Kidney capillary endothelial cell (primary cell): ENCODE measurements around the gene TRMO.
"Not testable (repeated sequence)": the region's sequence is repeated elsewhere in the genome, so short reads cannot be mapped to it uniquely, and the experiment has no call there.

Source experiments
- DNase-seq: peaks from one replicate; pipeline ENCODE4 v3.0.0-alpha.2; 2018; ENCODE audit warnings: low spot score

Gene TRMO

GRCh38 chr9:97921959-97922724 lies at the start of gene TRMO:
TRMO (minus strand) TSS chr9:97922500; CDS start chr9:97922493, 7 bp downstream.
- peak; percentile 98 for DNase-seq

- DNase-seq: no peak
These were observed 47.9 kb upstream of the TRMO start for GRCh38 chr9:97970165-97970564.

GRCh38 chr9:97969014-97969413 lies 46.7 kb upstream of the TRMO start:
- DNase-seq: no peak

GRCh38 chr9:97966493-97966892 lies 44.2 kb upstream of the TRMO start:
- DNase-seq: no peak

GRCh38 chr9:97964901-97965300 lies 42.6 kb upstream of the TRMO start:
- DNase-seq: no peak

- DNase-seq: no peak
These were observed 40.9 kb upstream of the TRMO start for GRCh38 chr9:97963232-97963631.

- no peak for DNase-seq
These were observed 40.3 kb upstream of the TRMO start for GRCh38 chr9:97962575-97962974.

GRCh38 chr9:97962136-97962535 lies 39.8 kb upstream of the TRMO start:
- no peak for DNase-seq

GRCh38 chr9:97961361-97961760 lies 39.1 kb upstream of the TRMO start:
- DNase-seq: no peak

- DNase-seq: not testable (repeated sequence)
These were observed 38.5 kb upstream of the TRMO start for GRCh38 chr9:97960678-97961328.

GRCh38 chr9:97959585-97959984 lies 37.3 kb upstream of the TRMO start:
- DNase-seq: no peak

GRCh38 chr9:97958812-97959511 lies 36.7 kb upstream of the TRMO start:
- DNase-seq: no peak

- no peak for DNase-seq
These were observed 34.0 kb upstream of the TRMO start for GRCh38 chr9:97956331-97956730.

GRCh38 chr9:97954550-97954989 lies 32.3 kb upstream of the TRMO start:
- peak; percentile 21 for DNase-seq

GRCh38 chr9:97950873-97951272 lies 28.6 kb upstream of the TRMO start:
- not testable (repeated sequence) for DNase-seq

- DNase-seq: not testable (repeated sequence)
These were observed 24.8 kb upstream of the TRMO start for GRCh38 chr9:97947094-97947493.

- not testable (repeated sequence) for DNase-seq
These were observed 23.2 kb upstream of the TRMO start for GRCh38 chr9:97945470-97945869.

- no peak for DNase-seq
These were observed 22.3 kb upstream of the TRMO start for GRCh38 chr9:97944612-97945011.

- DNase-seq: no peak
These were observed 21.1 kb upstream of the TRMO start for GRCh38 chr9:97943308-97943855.

- no peak for DNase-seq
These were observed 19.0 kb upstream of the TRMO start for GRCh38 chr9:97941323-97941722.

- no peak for DNase-seq
These were observed 18.4 kb upstream of the TRMO start for GRCh38 chr9:97940741-97941140.

GRCh38 chr9:97940233-97940632 lies 17.9 kb upstream of the TRMO start:
- DNase-seq: no peak
